EL (cell line): ENCODE results near the gene AURKB.
"Not testable (repeated sequence)": the region's sequence is repeated elsewhere in the genome, so short reads cannot be mapped to it uniquely, and the experiment has no call there.

ENCODE experiments used
- DNase-seq: peaks from one replicate; pipeline ENCODE4 v3.0.0-alpha.2; 2016

Gene AURKB

DNA sequence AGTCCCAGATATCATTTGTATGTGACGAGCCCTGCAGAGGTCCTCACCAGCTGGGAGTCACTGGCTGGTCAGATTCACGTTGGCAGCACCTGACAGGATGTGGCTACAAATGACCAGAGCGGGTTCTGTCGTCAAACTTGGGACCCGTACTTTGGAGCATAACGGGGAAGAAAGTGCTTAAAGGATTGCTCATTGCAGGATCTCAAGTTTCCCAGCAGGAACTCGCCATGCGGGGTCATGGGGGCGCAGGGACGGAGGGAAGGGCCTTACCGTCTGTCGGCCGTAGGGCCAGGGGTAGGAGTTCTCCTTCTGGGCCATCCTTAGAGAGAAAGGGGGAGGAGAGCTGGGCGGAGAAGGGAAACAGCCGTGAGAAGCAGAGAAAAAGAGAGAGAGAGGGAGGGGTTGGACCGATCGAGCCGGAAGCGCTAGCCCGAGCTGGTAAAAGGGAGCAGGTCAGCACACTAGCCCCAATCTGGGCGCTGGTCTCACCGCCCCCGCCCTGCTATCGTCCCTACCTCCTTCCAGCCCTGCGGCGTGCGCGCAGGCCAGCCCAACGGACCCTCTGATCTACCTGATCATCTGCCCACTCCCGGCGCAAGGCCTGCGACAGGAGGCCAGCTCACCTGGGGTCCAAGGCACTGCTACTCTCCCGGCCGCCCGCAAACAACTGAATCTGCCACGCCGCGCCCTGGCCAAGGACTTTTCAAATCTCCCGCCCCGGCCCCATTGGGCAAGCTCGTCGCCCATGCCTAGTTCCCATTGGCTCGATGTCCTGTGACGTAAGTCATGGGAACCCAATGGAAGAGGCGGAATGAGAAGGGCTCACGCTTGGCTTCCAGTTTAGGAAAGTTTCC lies at the start of gene AURKB:
TSS of gene AURKB (minus strand) at position 669 of the 854 bp plus-strand sequence. CDS start at position 318, 351 bp downstream.
- DNase-seq, result peak; percentile 98

DNA sequence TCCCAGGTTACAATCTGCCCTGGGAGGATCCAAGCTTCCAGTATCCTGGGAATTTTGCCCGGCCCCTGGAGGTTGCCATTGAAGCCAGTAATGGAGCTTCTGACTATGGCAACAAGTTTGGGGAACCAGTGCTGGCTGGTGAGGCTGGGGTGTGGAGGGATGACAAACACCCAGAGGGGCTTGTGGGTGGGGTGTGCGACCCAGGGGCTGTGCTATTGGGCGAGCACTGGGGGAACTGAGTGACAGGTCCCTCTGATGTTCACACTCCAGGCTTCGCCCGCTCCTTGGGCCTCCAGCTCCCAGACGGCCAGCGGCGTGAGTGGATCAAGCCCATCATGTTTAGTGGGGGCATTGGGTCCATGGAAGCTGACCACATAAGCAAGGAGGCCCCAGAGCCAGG lies 47.4 kb upstream of the AURKB start:
- no peak for DNase-seq

DNA sequence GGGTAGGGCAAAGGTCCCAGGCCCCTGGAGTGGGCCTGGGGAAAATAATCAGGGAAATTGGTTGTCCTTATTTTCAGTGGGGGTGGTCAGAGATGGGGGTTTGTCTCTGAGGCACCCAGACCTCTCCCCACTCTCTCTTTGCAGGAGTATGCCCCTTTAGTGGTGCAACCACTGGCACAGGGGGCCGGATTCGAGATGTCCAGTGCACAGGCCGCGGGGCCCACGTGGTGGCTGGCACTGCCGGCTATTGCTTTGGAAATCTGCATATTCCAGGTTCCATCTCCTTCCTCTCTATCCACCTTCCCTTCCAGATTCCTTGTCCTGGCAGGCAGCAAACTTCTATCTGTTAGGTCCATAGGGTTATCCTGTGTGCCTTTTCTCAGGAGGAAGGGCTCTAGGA lies 46.3 kb upstream of the AURKB start:
- no peak for DNase-seq

DNA sequence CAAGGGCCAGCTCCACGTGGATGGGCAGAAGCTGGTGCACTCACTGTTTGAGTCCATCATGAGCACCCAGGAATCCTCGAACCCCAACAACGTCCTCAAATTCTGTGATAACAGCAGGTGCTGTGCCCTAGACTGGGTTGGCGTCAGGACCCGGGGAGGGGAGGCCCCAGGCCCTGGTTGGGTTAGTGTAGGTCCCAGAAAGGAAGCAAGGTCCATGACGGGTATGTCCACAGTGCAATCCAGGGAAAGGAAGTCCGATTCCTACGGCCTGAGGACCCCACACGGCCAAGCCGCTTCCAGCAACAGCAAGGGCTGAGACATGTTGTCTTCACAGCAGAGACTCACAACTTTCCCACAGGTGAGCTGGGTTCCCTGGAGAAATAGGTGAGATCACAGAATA lies 45.9 kb upstream of the AURKB start:
- DNase-seq, result no peak

DNA sequence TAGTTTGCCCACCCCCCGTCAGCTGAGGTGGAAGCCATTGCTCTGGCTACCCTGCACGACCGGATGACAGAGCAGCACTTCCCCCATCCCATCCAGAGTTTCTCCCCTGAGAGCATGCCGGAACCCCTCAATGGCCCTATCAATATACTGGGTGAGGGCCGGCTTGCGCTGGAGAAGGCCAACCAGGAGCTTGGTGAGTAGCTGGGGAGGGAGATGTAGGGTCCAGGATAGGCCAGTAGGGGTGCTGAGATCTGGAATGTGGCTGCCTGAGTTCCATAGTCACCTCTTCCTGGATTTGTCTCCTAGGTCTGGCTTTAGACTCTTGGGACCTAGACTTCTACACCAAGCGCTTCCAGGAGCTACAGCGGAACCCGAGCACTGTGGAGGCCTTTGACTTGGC lies 45.1 kb upstream of the AURKB start:
- no peak for DNase-seq

DNA sequence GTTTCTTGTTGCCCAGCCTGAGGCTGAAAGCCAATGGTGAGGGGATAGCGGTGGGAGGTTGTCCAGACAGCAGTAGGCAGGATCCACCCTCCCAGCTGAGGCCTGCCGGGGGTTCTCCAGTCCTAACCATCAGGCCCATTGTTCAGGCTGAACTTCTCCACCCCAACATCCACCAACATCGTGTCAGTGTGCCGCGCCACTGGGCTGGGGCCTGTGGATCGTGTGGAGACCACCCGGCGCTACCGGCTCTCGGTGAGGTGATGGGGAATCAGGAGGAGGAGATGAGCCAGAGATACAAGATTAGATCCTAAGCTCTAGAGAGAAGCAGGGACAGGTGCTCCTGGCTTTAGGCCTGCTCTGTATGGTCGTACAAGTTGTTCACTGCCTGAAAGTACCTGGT lies 44.5 kb upstream of the AURKB start:
- DNase-seq, result no peak

DNA sequence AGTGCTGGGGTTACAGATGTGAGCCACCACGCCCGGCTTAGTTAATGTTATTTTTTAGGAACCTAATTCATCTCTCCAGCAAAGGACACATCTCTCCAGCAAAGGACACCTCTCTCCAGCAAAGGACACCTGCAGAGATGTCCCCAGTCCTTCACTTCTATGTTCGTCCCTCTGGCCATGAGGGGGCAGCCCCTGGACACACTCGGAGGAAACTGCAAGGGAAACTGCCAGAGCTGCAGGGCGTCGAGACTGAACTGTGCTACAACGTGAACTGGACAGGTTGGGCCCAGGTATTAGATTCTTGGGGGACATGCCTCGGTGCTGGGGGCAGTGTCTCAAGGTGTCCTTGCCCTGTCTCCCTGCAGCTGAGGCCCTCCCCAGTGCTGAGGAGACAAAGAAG lies 43.4 kb upstream of the AURKB start:
- DNase-seq, result no peak

DNA sequence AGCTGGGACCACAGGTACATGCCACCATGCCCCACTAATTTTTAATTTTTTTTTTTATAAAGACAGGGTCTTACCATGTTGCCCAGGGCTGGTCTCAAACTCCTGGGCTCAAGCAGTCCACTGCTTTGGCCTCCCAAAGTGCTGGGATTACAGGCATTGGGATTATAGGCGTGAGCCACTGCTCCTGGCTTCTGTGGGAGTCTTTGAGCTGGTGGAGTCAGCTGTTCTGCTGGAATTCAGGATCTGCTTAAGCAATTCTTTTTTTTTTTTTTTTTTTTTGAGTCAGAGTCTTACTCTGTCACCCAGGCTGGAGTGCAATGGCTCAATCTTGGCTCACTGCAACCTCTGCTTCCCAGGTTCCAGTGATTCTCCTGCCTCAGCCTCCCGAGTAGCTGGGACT lies 41.0 kb upstream of the AURKB start:
- not testable (repeated sequence) for DNase-seq

DNA sequence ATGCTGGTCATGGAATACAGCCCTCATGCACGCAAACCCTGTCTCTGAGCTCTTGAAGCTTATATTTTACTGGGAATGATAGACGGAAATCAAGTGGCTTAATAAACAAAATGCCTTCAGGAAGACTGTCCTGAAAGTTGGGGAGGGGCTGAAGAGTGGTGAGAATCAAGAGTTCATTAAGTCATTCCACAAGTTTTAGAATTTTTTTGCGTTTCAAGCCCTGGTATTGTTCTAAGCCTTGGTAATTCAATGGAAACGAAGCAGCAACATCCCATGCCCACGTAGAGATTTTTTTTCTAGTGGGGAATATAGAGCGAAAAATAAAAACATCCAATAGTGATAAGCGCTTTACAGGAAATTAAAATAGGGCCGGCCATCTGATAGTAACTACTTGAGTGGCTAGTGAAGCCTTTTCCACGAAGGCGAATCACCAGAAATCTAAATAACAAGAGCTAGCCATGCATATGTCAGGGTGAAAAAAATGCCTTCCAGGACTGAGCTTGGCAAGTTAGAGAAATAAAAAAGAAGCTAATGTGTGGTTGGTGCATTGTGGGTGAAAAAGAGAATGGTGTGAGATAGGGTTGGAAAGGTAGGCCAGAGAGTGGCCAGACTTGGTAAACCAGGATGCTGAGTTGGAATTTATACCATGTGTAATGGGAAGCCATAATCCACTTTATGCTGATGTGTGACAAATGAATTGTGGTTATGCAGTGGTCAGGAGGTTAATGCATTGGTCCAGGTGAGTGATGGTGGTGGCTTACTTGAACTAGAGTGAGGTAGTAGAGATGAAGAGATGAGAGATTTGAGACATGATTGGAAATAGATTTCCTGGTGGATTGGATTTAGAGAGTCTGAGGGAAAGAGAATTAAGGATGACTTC lies 39.5 kb upstream of the AURKB start:
- DNase-seq, result no peak

DNA sequence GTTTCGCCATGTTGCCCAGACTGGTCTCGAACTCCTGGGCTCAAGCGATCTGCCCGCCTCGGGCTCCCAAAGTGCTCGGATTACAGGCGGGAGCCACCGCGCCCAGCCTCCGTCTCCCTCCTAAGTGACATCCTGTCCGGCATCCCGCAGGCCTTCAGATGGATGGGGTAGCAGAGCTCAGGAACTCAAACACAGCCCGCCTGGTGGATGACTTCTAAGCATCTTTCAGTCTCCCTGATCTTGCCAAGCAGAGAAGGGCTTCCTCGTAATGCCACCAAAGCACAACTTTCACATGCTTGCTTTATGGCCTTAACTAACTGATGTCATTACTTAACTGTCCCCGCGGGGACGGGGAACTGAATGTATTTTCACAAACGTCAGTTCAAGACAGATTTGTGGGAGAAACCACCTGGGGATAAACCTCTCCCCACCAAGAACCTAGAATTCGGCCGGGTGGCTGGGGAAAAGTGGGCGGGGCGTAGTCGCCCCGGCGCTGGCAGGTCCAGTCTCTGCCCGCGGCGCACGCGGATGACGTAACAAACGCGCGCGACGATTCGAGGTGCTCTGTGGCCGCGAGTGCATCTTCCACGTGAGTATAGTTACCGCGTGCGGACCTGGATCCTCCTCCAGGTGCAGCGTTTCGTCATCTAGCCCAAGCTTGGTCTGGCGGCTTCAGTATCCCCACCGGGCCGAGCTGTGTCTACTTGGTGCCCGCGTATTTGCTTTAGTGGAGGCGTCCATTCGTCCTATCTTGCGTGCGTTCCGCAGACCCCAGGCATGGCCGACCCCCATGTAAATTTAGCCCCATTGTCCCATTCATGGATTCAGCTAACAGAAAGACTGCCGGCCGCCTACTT lies 38.6 kb upstream of the AURKB start, which contains the start of gene PFAS:
TSS of gene PFAS (plus strand) at position 539 of the 857 bp plus-strand sequence. CDS start 4,649 bp downstream, outside the sequence.
- peak; percentile 91 for DNase-seq

DNA sequence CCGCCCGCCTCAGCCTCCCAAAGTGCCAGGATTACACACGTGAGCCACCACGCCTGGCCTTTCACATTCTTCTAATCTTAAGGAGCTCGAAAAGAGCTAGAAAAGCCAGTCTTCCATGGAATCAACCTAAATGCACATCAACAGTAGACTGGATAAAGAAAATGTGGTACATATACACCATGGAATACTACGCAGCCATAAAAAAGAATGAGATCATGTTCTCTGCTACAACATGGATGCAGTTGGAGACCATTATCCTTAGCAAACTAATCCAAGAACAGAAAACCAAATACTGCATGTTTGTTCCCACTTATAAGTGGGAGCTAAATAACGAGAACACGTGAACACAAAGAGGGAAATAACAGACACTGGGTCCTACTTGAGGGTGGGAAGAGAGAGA lies 34.4 kb upstream of the AURKB start:
- no peak for DNase-seq

DNA sequence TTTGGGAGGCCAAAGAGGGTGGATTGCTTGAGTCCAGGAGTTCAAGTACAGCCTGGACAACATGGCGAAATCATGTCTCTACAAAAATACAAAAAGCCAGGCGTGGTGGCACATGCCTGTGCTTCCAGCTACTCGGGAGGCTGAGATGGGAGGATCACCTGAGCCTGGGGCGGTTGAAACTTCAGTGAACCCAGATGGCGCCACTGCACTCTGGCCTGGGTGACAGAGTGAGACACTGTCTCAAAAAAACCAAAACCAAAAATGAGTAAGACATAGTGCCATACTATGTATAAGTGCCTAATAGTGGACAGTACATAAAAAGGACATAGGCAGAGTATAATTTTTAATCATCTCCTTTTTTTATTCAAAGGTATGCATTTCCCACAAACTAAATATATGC lies 33.5 kb upstream of the AURKB start:
- no peak for DNase-seq

DNA sequence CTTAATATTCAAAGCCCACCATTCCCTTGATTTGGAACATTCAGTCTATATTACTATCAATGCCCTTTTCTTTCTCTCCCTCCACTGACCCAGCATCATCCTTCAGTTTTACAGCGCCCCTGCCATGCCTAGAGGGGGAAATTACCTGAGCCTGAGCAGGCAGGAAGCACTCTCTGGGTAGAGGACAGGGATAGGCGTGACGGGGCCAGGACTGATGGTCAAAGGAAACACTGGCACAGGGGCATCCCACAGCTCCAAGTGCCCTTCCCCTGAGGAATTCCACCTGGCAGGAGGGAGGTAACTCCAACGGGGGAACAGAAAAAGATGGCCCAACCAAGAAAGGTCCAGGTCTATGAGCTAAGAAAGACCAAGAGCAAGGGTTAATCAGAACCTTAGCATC lies 27.5 kb upstream of the AURKB start:
- DNase-seq, result no peak

DNA sequence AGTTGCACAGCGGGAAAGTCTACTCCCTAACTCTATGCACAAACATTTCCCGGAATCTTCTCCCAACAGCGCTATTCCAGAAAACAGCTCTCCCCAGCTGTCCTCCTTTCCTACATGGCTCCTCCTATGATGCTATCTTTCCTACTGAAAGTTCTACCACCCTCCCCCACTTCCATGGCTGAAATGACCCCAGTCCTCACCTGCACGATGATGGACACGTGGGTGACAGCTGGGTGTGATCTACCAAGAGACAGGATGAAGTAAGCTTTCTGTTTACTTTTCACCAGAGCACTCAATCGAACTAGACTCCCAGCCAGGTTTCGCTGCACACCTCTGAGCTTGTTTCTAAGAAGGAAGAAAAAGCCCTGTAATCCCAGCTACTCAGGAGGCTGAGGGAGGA lies 26.8 kb upstream of the AURKB start:
- no peak for DNase-seq

DNA sequence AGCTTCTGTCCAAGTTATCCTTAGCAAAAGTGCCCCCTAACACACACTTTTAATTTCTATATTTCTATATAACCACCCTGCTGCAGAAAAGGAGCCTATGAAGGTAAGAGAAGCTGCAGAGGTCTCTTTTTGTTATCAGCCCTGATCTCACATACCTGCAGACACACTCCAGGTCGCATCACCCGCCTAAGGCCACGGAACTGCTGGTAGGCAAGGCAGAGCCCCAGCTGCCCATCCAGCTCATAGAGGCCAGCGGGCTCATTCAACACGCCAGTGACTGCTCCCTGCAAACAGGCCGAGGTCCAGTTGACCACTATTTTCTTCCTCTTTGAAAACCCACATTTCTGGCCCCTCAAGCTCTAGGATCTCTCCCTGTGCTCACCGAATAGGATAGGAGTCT lies 25.3 kb upstream of the AURKB start:
- no peak for DNase-seq

DNA sequence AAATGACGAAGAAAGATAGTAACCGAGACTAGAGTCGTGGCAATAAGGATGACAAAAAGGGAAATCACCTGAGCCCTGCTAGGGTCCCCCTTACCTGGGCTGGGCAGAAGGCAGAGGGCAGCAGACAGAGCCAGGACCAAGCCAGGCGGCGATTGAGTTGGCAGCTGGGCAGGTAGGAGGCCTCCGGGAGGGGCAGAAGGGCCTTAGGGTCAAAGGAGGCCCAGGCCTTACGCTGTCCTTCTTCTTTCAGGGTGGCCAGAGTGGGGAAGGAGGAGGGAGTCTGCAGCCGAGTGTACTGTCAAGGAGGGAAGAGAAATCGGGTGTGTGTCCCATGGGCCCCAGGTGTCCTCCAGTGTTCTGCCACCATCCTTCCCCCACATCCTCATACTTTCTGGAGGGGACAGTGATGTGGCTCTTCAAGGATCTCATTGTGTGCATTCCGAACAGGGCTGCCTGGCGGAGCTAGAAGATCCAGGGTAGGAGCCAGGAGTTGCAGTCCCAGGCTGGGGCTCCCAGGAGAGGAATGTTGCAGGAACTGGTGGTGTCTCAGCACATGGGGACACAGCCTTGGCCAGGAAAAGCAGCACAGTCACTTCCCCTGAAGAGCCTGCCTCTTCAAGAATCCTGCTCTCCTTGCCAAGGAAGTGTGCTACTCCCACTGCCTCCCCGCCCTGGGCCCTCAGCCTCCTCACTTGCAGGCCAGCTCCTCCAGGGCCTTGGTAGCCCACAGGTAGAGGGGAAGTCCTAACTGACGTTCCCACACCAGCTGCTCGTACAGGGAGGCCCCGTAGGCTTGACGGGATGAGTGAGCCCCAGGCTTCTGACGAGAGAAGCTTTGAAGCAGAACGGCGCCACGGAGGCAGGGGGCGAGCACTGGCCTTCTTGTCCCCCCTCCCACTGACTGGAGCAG lies 24.2 kb upstream of the AURKB start:
- no peak for DNase-seq

DNA sequence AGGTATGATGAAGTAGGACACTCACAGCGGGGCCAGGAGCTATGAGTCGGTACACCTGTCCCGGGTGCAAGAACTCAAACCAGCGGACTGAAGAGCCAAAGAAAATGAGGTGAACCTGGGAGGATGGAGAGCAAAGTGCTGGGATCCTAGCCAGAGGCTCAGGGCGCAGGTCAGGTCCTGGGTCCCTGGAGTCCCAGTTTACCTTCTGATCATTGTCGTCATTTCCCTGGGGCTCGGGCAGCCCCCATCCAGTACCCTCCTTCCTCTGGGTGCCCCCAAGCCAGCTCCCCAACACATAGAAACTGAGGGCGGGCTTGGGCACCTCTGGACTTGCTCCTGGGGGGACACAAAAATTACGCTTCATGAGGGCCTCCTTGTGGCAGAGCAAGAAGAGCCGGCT lies 21.3 kb upstream of the AURKB start:
- DNase-seq, result no peak

DNA sequence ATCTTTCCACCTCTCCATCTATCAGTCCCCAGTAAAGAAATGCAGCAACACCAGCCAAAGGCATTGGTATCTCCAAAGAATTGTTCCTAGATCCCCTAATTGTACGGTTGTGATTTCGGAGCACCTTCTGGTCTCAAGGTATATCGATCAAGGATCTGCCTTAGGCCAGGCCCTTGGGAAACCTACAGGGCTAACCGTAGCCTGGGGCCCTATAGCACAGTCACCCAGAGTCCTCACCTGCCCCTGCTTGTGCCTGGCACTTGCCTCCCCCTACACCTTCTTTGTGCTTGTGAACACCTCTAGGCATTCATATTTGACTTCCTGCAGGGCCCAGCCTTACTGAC lies 16.8 kb upstream of the AURKB start:
- no peak for DNase-seq

DNA sequence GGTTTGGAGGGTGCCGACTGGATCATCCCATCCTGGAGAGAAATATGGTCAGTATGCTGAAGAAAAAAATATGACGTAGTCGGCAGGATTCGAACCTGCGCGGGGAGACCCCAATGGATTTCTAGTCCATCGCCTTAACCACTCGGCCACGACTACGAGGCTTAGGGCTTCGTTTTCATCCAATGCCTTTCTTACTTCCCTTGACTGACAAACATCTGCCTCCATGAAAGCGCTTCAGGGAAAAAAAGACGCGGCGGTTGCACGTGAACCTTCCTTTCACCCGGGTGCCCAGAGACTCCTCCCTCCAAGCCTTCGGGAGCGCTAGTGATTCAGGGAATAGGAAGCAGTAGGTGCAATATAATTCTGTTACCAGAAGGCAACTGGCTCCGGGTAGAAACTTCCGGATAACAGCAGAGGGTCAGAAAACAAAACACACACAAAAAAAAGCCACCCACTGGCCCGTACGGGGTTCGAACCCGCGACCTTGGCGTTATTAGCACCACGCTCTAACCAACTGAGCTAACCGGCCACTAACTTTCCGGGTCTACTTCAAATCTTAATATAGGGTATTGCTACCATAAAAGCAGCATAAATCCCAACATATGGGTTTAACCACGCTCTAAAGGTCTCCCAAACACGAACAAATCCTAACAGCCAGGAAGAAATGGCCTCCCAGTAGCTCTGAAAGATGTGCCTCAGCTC lies 16.3 kb upstream of the AURKB start:
- DNase-seq, result peak; percentile 95

DNA sequence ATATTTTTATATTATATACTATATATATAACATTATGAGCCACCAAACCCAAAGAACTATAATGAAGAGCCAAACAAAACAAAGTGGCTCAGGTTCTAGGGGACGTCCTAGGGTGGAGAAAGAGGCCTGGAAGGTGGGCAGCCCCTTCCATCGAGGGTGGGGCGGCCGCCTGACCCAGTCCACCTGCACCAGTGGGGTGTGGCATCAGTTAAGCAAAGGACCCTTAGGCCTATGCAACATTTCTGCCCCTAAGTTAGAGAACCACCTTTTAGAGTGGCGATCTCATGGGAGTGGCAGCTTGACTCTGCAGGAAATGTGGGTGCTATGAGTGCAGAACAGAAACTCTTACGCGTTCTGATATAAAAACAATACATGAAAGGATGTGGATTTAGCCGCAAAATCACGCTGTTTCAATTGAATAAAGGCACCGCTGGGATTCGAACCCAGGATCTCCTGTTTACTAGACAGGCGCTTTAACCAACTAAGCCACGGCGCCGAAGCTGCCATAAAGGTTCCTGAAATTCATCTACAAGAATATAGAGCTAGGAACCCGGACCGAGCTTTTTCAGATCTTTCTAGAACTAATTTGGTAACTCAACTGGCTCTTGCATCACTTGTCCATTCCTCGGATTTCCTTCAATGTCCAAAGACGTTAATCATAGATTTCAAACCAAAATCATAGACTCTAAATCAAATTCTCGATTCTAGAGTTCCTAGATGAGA lies 15.6 kb upstream of the AURKB start:
- peak; percentile 89 for DNase-seq
